ENCODE data around the gene PIK3R3.

DNA sequence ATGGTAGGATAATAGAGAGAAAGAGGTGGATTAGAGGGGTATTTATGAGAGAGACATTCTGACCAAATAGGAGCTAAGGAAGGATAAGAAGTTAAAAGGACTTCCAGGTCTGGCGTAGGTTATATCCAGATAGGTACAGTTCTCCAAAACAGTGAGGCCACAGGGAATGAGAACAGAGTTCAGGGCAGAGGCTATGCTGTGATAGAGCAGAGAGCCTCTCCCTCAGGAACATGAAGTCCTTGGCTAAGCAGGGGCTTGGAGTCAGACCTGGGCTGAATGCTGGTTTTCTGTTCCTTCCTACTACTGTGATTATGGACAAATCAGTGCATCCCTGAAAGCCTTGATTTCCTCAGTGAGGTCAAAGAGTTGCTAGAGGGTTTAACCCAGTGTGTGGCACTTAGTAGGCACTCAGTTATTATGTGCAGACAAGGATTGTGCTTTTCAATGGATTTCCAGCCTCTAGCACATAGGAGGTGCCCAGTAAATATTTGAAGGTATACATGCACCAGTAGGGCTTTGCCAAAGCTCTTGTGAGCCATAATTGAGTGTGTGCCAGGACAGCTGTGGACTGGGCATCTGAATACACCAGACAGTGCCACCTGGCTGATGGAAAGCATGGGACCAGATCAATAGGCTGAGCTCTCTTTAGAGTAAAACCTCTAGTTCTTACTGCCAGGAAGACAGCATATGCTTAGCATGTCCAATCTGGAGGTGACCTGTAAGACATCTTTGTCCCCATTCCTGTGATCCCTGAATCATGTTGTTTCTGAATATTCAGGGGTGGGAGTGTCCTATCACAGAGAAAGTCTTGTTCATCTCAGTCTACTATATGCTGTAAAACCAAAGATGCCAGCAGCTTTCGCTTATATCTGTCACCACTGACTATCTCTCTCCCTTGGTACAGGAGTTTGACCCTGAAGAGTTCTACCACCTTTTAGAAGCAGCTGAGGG, 111.1 kb downstream of the PIK3R3 start:
- TF ChIP-seq, protein P1, sequence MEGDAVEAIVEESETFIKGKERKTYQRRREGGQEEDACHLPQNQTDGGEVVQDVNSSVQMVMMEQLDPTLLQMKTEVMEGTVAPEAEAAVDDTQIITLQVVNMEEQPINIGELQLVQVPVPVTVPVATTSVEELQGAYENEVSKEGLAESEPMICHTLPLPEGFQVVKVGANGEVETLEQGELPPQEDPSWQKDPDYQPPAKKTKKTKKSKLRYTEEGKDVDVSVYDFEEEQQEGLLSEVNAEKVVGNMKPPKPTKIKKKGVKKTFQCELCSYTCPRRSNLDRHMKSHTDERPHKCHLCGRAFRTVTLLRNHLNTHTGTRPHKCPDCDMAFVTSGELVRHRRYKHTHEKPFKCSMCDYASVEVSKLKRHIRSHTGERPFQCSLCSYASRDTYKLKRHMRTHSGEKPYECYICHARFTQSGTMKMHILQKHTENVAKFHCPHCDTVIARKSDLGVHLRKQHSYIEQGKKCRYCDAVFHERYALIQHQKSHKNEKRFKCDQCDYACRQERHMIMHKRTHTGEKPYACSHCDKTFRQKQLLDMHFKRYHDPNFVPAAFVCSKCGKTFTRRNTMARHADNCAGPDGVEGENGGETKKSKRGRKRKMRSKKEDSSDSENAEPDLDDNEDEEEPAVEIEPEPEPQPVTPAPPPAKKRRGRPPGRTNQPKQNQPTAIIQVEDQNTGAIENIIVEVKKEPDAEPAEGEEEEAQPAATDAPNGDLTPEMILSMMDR (conservative IDR thresholded peaks at IDR 0.05; ENCODE audit: low read length), result no peak
- no peak for TF ChIP-seq EZH2phosphoT487 (IDR thresholded peaks at IDR 0.05; ENCODE audit: borderline replicate concordance)

Measured in Loucy (cell line).